GM18508 (cell line): Measurements from ENCODE around the gene MKLN1.
"Not testable (repeated sequence)": the region's sequence is repeated elsewhere in the genome, so short reads cannot be mapped to it uniquely, and the experiment has no call there.

Experiments used
- ATAC-seq: cut with Tn5 transposase; IDR thresholded peaks from one replicate; pipeline ENCODE4 v1.9.1; 2021; ENCODE audit warnings: moderate number of reproducible peaks; ENCODE audit not compliant: insufficient read depth, unreplicated experiment

The MKLN1 gene

DNA sequence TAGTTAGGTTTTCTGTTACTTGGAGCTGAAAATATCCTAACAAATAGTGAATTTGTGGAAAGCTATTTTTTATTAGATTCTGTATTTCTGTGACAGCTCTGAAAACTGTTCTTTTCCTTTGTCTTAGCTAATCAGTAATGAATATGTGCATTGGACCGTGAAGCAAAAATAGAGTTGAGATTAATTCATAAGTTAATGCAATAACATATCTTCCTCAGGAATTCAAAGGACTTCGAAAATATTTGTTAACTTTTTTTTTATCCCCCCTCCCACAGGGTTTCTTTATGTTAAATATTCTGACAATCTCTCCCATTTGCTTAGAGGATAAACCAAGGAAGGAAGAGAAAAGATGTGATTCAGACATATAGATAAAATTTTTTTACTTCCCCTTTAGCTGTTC is 127.3 kb downstream of the MKLN1 start:
- ATAC-seq: no peak

- no peak for ATAC-seq
These were observed 127.9 kb downstream of the MKLN1 start for GRCh38 chr7:131455546-131455945.

- no peak for ATAC-seq
These were observed 128.7 kb downstream of the MKLN1 start for GRCh38 chr7:131456338-131456737.

GRCh38 chr7:131459256-131459655 is 131.6 kb downstream of the MKLN1 start:
- ATAC-seq: no peak

DNA sequence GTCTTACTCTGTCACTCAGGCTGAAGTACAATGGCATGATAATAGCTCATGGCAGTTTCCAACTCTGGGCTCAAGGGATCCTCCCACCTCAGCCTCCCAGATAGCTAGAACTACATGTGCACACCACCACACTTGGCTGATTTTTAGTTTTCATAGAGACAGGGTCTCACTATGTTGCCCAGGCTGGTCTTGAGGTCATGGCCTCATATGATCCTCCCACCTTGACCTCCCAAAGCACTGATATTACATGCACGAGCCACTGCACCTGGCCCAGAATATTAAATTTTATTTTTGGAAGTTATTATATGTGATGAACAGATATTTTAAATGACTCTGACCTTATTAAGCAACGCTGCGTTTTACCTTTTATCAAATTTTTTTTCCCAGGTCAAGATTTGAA is 134.4 kb downstream of the MKLN1 start:
- ATAC-seq: no peak

- ATAC-seq: not testable (repeated sequence)
These were observed 135.0 kb downstream of the MKLN1 start for GRCh38 chr7:131462715-131463114.

GRCh38 chr7:131466735-131467365 is 139.2 kb downstream of the MKLN1 start:
- ATAC-seq: no peak

DNA sequence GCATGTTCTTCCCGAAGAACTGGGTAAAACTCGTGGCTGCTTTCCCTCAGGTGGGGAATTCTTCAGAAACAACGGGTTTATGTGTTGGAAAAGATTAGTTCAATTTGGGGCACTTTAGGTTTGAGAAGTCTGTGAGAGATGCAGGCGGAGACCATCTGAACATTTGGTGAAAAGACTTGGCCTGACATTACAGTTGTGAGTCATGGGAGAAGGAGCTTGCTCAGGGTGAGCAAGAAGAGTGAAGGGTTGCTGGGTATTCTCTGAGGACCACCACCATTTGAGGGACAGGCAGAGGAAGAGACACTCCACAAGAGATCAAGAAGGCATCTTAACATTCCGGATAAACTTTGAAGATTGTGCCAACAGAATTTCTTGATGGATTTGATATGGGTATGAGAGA is 140.1 kb downstream of the MKLN1 start:
- no peak for ATAC-seq

- no peak for ATAC-seq
These were observed 143.8 kb downstream of the MKLN1 start for GRCh38 chr7:131471250-131472004.

- no peak for ATAC-seq
These were observed 149.1 kb downstream of the MKLN1 start for GRCh38 chr7:131476740-131477139.

DNA sequence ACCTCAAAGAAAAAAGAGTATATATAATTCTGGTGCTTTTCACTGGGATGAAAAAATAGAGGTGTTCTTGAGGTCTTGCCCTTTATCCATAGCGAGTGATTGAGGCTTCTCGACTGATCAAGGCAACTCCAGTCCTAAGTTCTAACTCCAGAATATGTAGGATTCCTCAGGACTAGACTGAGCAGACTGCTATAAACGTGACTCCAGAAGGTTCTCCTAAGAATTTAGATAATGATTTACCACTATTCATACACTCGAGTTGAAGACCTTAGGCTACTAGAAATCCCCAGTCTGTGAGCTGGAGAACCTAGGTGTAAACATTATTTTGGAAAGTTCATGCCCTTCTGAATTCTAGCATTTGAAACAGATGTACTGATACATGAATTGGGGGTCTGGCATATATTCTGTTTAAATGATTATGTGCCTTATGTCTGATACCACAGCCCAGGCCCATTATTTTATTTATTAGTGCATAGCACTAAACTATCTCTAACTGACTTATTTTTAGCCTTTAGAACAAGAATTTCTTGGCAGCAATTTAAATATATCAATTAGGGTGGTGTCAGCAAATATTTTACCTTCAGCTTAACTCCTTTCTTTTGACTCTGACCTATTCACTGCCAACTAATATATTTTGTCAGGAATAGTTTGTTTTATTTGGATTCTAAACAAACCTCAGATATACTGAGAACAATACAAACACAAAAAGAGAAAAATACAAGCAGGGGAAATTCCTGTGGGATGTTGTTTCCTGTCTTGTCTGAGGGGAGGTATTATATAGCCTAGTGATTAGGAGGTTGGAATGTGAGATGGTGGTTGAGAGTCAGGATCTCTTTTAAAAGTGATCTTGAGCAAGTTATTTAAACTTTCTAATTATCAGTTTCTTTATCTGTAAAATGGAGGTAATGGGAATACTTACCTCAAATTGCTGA is 153.0 kb downstream of the MKLN1 start:
- no peak for ATAC-seq

DNA sequence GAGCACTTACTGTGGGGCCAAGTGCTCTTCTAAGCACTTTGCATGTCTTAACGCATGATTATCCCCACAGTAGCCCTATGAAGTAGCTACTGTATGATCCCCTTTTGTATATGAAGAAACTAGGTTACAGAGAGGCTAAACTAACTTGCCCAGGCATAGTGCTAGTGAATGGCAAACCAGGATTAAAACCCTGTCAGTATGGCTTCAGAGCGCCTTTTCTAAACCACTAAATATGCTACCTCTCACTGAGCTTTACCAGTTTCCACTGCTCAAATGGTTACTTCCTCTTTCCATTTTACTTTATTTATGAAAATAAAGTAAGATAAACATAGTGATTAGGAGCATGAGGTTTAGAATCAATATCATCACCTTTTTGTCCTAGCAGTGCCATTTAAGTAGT is 155.1 kb downstream of the MKLN1 start:
- no peak for ATAC-seq

DNA sequence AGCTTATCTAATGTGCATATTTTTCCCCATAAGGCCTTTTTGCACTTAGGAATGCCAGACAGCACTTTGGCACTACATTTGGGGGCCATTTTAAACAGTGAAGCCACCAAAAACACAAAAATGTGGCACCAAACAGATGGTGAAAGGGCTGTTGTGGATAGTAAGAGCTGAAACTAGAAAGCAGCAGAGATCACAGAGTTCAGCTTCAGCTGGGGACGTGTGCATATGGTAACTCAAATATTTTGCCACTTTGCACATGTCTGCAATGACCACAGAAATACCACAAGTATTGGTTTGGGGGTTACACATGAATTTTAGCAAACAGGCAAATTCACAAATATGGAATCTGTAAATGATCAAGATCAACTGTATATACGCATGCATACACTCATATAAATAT is 155.9 kb downstream of the MKLN1 start:
- no peak for ATAC-seq

DNA sequence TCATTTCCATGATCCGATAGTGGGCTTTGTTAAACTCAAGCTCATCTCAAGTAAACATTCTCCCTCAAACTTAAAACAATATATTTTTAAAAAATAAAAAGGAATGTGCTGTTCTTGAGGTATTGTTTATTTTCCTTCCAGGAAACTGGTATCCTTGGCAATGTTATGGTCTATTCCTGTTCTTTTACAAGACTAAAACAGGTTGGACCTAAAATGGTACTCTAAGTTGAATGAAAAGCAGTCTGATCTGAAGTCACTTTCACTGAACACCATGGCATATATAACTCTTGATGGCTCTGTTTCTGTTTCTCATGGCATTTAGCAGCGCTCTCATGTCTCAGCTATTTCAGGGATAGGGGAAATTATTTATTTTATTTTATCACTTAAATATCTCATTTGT is 158.7 kb downstream of the MKLN1 start:
- no peak for ATAC-seq

- ATAC-seq: no peak
These were observed 159.5 kb downstream of the MKLN1 start for GRCh38 chr7:131487217-131487616.

- ATAC-seq: no peak
These were observed 160.7 kb downstream of the MKLN1 start for GRCh38 chr7:131488361-131488760.

DNA sequence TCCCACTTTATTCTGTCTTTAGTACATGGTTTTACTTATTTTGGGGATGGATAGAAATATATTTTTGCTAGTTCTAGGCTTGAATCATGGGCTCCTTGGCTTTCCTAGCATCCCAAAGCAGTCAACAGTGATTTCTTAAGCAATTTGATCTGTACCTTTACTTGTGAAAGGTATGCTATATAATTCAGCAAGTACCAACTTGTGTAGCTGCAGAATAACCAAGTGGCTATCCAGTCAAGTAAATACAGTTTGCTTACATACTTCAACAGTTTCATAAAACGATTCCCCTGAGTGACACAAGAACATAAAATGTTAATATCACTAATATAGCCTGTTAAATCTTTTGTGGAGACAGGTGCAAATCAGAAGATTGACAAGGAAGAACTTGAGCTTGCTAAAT is 161.5 kb downstream of the MKLN1 start:
- no peak for ATAC-seq

DNA sequence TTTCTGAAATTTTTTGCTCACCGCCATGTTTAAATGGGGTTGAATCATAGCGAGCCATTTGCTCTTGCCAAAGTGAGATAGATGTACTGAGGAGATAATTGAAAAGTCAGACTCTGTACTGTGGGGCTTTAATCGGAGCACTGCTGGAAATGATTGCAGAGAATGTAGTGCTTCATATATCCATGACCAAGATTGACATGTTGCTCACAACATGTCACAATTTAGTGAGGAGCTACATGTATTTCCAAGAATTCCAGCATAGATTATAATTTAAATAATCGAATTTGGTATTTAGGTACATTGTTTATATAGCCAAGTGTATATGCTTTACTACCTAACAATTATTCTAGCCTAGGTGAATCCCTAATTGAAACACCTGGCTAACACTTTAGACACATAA is 162.2 kb downstream of the MKLN1 start:
- no peak for ATAC-seq

GRCh38 chr7:131493081-131493480 is 165.4 kb downstream of the MKLN1 start:
- ATAC-seq: no peak

GRCh38 chr7:131493581-131493980 is 165.9 kb downstream of the MKLN1 start:
- ATAC-seq: no peak

DNA sequence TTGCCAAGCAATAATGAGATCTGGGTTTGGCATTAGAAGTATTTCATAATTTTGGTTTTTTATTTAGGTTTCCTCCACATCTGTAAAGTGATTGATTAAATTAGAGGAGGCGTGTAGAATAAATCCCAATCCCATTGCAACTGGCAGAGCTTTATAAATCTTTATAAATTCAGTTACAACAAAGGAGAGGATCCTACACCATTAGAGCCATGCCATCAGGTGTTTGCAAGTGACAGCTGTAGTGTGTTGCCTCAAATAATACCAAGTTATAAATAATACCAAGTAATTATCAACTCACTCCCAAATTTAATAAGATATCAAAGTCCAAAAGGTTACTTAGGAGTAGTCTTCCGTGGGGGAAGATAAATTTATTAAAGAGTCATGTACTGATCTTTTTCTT is 166.5 kb downstream of the MKLN1 start:
- no peak for ATAC-seq
